K562 (cell line): ENCODE results near the gene ZER1. TPM values are rescaled to one million over a fixed set of nuclear protein-coding genes. Genes with fewer than 3 reads are reported as not detected.
A peak's percentile ranks its signal among the peaks of the same experiment; 100 is the strongest.

Experiments used
- BRD4 ChIP-seq: fragments of 200-600 bp; sonication (generic); IDR thresholded peaks from 2 replicates; pipeline ENCODE4 v1.6.1; 2017; ENCODE audit warnings: inconsistent platforms
- CEBPB ChIP-seq: fragments of 450-650 bp; IDR thresholded peaks from 2 replicates; pipeline ENCODE4 v1.6.1; 2016; ENCODE audit warnings: missing genetic modification characterization, missing compliant biosample characterization
- CHCHD3 ChIP-seq: fragments of 250-450 bp; sonication (Bioruptor Pico); IDR thresholded peaks from 2 replicates; pipeline ENCODE4 v2.1.2; 2022; ENCODE audit warnings: mild to moderate bottlenecking
- EP400 ChIP-seq: fragments of 450-650 bp; IDR thresholded peaks from 2 replicates; pipeline ENCODE4 v1.6.1; 2017; ENCODE audit warnings: antibody characterized with exemption, mild to moderate bottlenecking, moderate library complexity
- FOXJ2 ChIP-seq: fragments of 200-800 bp; sonication (Bioruptor generic); IDR thresholded peaks from 2 replicates; pipeline ENCODE4 v1.6.1; 2016; ENCODE audit warnings: missing genetic modification characterization, missing compliant biosample characterization
- FOXJ3 ChIP-seq: sonication (generic); formaldehyde crosslinking; IDR thresholded peaks from 2 replicates; pipeline ENCODE4 v1.4.0; 2020; ENCODE audit warnings: mild to moderate bottlenecking, missing genetic modification reagents
- HDAC2 ChIP-seq: fragments of 450-650 bp; IDR thresholded peaks from 2 replicates; pipeline ENCODE4 v1.6.1; 2016; ENCODE audit warnings: mild to moderate bottlenecking
- HEY1 ChIP-seq: fragments of 250-450 bp; sonication (Bioruptor Pico); IDR thresholded peaks from 2 replicates; pipeline ENCODE4 v1.5.0; 2020; ENCODE audit warnings: mild to moderate bottlenecking, moderate library complexity, borderline replicate concordance
- HMG20B ChIP-seq: fragments of 250-450 bp; sonication (Bioruptor Pico); IDR thresholded peaks from 2 replicates; pipeline ENCODE4 v1.5.0; 2021; ENCODE audit warnings: mild to moderate bottlenecking
- MYNN ChIP-seq, 2 experiments: sonication (generic); formaldehyde crosslinking in 1 of 2; IDR thresholded peaks; 2 replicates each; pipeline versions ENCODE4 v1.5.0 to v1.6.1; 2016 to 2020; ENCODE audit warnings: antibody characterized with exemption in 1 of 2, missing genetic modification reagents in 1 of 2
- NCOA4 ChIP-seq: fragments of 450-650 bp; IDR thresholded peaks from 2 replicates; pipeline ENCODE4 v1.6.1; 2018; ENCODE audit warnings: mild to moderate bottlenecking; ENCODE audit not compliant: partially characterized antibody
- NR3C1 ChIP-seq: sonication (generic); formaldehyde crosslinking; IDR thresholded peaks from 2 replicates; pipeline ENCODE4 v1.8.1; 2022; ENCODE audit warnings: missing genetic modification reagents
- SMAD2 ChIP-seq: fragments of 150-350 bp; IDR thresholded peaks from 2 replicates; pipeline ENCODE4 v1.6.1; 2014; ENCODE audit warnings: low read depth, mild to moderate bottlenecking, low read length
- SNRNP70 ChIP-seq: fragments of 200-400 bp; formaldehyde crosslinking; optimal IDR thresholded peaks from 2 replicates; pipeline ENCODE3; 2017; ENCODE audit warnings: low read depth, low read length
- TFAM ChIP-seq: fragments of 250-450 bp; sonication (Bioruptor Pico); conservative IDR thresholded peaks from 2 replicates; pipeline ENCODE4 v1.5.0; 2021; ENCODE audit warnings: mild to moderate bottlenecking, moderate library complexity
- XRCC3 ChIP-seq: fragments of 450-650 bp; IDR thresholded peaks from 2 replicates; pipeline ENCODE4 v1.6.1; 2017; ENCODE audit warnings: mild to moderate bottlenecking, moderate library complexity
- ZNF324 ChIP-seq: fragments of 250-450 bp; sonication (Bioruptor Pico); IDR thresholded peaks from 2 replicates; pipeline ENCODE4 v1.4.0; 2020; ENCODE audit warnings: mild to moderate bottlenecking
- ZNF551 ChIP-seq: fragments of 250-450 bp; sonication (Bioruptor Pico); IDR thresholded peaks from 2 replicates; pipeline ENCODE4 v1.5.0; 2021; ENCODE audit warnings: mild to moderate bottlenecking, moderate library complexity
- ZNF717 ChIP-seq: fragments of 250-450 bp; sonication (Bioruptor Pico); IDR thresholded peaks from 2 replicates; pipeline ENCODE4 v1.5.0; 2021
- ZSCAN29 ChIP-seq: fragments of 450-650 bp; IDR thresholded peaks from 2 replicates; pipeline ENCODE4 v1.6.1; 2017
- polyA plus RNA-seq, 8 experiments: library from polyadenylated mRNA; depleted of rRNA in 4 of 8; stranded (reverse) in 5 of 8; unstranded in 3 of 8; fragments of >200 nt; fragmentation: Nextera tagmentation in 2 of 8; fragmentation: Illumina TruSeq in 1 of 8; extraction: Ambion mirVana in 2 of 8; extraction: Trizol in 1 of 8; gene quantifications; 2 replicates each; pipeline versions ENCODE4 v1.2.1 to v1.2.3, GENCODE V29; 2011 to 2014; ENCODE audit warnings: inconsistent platforms in 1 of 8, missing spikeins in 1 of 8
- total RNA-seq, 7 experiments: library from RNA; depleted of rRNA in 6 of 7; stranded (reverse); fragments of >200 nt in 6 of 7; fragmentation: Illumina TruSeq in 2 of 7; extraction: Trizol in 2 of 7; gene quantifications; 2 replicates each; pipeline versions ENCODE4 v1.2.1 to v1.2.3, GENCODE V29; 2011 to 2021; ENCODE audit warnings: low replicate concordance in 1 of 7
- TF ChIP-seq, protein P1 (sequence below): sonication (generic); formaldehyde crosslinking; IDR thresholded peaks from 2 replicates; pipeline ENCODE4 v1.8.0; 2022; ENCODE audit warnings: missing genetic modification reagents, mild to moderate bottlenecking, moderate library complexity, borderline replicate concordance
- TF ChIP-seq, protein P2 (sequence below): fragments of 450-650 bp; IDR thresholded peaks from 2 replicates; pipeline ENCODE4 v1.6.1; 2016; ENCODE audit warnings: low read depth
- TF ChIP-seq, protein P3 (sequence below): fragments of 250-450 bp; sonication (Bioruptor Pico); IDR thresholded peaks from 2 replicates; pipeline ENCODE4 v1.4.0; 2020; ENCODE audit warnings: mild to moderate bottlenecking

ZER1 gene
- total and polyA plus RNA-seq, 9 of the 15 experiments (the other 6 are each of a cell fraction or from before 2014, with no cell fraction given) = 0.07 to 10.7 (median 6.2) TPM

DNA sequence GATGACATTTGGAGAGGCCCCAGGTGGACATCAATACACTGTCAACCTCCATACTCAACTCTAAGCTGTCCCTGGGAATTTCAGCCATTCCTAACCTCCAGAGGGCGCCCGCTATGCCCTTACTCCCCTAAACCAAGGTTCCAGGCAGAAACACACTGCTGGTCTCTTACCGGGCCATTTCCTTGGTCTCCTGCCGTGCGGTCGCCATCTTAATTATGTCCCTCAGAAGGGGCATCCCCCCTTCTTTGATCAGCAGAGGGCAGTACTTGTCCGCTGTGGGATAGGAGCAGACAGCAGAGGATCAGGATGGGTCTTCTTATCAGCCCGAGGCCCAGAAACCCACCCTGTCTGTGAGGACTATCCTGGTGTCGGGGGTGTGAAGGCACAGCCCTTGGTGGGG is 38.5 kb downstream of the ZER1 start (continued):
- TF ChIP-seq CHCHD3 (CRISPR knock-in tag) (no peak), ZNF551 (no peak), ZSCAN29 (no peak), HDAC2 (no peak), BRD4 (no peak), TFAM (CRISPR knock-in tag) (no peak), EP400 (peak; percentile 55), HMG20B (no peak), NR3C1 (no peak), XRCC3 (no peak), HEY1 (CRISPR knock-in tag) (no peak), FOXJ3 (no peak), NCOA4 (no peak), ZNF717 (CRISPR knock-in tag) (no peak), ZNF324 (CRISPR knock-in tag) (no peak), FOXJ2 (tag) (no peak), CEBPB (tag) (no peak), SMAD2 (no peak), MYNN (IDR thresholded peaks at IDR 0.05) (peak; percentile 77), MYNN (CRISPR knock-in tag; IDR thresholded peaks at IDR 0.05) (no peak), SNRNP70 (no peak)
- TF ChIP-seq, protein P1, sequence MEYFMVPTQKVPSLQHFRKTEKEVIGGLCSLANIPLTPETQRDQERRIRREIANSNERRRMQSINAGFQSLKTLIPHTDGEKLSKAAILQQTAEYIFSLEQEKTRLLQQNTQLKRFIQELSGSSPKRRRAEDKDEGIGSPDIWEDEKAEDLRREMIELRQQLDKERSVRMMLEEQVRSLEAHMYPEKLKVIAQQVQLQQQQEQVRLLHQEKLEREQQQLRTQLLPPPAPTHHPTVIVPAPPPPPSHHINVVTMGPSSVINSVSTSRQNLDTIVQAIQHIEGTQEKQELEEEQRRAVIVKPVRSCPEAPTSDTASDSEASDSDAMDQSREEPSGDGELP (CRISPR knock-in tag) = peak; percentile 35; the same call in 1 of the 2 replicates
- TF ChIP-seq, protein P2, sequence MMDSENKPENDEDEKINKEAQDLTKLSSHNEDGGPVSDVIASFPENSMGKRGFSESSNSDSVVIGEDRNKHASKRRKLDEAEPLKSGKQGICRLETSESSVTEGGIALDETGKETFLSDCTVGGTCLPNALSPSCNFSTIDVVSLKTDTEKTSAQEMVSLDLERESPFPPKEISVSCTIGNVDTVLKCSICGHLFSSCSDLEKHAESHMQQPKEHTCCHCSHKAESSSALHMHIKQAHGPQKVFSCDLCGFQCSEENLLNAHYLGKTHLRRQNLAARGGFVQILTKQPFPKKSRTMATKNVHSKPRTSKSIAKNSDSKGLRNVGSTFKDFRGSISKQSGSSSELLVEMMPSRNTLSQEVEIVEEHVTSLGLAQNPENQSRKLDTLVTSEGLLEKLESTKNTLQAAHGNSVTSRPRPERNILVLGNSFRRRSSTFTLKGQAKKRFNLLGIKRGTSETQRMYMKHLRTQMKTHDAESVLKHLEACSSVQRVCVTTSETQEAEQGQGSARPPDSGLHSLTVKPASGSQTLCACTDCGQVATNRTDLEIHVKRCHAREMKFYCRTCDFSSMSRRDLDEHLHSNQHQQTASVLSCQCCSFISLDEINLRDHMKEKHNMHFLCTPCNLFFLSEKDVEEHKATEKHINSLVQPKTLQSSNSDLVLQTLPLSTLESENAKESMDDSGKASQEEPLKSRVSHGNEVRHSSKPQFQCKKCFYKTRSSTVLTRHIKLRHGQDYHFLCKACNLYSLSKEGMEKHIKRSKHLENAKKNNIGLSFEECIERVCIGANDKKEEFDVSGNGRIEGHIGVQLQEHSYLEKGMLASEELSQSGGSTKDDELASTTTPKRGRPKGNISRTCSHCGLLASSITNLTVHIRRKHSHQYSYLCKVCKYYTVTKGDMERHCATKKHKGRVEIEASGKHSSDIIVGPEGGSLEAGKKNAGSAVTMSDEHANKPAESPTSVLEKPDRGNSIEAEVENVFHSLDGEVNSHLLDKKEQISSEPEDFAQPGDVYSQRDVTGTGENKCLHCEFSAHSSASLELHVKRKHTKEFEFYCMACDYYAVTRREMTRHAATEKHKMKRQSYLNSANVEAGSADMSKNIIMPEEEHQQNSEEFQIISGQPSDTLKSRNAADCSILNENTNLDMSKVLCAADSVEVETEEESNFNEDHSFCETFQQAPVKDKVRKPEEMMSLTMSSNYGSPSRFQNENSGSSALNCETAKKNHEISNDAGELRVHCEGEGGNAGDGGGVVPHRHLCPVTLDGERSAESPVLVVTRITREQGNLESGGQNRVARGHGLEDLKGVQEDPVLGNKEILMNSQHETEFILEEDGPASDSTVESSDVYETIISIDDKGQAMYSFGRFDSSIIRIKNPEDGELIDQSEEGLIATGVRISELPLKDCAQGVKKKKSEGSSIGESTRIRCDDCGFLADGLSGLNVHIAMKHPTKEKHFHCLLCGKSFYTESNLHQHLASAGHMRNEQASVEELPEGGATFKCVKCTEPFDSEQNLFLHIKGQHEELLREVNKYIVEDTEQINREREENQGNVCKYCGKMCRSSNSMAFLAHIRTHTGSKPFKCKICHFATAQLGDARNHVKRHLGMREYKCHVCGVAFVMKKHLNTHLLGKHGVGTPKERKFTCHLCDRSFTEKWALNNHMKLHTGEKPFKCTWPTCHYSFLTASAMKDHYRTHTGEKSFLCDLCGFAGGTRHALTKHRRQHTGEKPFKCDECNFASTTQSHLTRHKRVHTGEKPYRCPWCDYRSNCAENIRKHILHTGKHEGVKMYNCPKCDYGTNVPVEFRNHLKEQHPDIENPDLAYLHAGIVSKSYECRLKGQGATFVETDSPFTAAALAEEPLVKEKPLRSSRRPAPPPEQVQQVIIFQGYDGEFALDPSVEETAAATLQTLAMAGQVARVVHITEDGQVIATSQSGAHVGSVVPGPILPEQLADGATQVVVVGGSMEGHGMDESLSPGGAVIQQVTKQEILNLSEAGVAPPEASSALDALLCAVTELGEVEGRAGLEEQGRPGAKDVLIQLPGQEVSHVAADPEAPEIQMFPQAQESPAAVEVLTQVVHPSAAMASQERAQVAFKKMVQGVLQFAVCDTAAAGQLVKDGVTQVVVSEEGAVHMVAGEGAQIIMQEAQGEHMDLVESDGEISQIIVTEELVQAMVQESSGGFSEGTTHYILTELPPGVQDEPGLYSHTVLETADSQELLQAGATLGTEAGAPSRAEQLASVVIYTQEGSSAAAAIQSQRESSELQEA = no peak
- TF ChIP-seq, protein P3, sequence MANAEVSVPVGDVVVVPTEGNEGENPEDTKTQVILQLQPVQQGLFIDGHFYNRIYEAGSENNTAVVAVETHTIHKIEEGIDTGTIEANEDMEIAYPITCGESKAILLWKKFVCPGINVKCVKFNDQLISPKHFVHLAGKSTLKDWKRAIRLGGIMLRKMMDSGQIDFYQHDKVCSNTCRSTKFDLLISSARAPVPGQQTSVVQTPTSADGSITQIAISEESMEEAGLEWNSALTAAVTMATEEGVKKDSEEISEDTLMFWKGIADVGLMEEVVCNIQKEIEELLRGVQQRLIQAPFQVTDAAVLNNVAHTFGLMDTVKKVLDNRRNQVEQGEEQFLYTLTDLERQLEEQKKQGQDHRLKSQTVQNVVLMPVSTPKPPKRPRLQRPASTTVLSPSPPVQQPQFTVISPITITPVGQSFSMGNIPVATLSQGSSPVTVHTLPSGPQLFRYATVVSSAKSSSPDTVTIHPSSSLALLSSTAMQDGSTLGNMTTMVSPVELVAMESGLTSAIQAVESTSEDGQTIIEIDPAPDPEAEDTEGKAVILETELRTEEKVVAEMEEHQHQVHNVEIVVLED (CRISPR knock-in tag) = no peak
